Activated naive CD8-positive, alpha-beta T cell treated with anti-CD3 and anti-CD28 coated beads for 36 hours (primary cell): Measurements from ENCODE around the gene AUTS2. TPM values are rescaled to one million over a fixed set of nuclear protein-coding genes. Genes with fewer than 3 reads are reported as not detected.
"Not testable (repeated sequence)": the region's sequence is repeated elsewhere in the genome, so short reads cannot be mapped to it uniquely, and the experiment has no call there.

ENCODE experiments used
- DNase-seq: peaks from one replicate; pipeline ENCODE4 v3.0.0; 2021
- H3K27ac Mint-ChIP-seq: one replicate; pipeline ENCODE4 v1.8.0; 2022; ENCODE audit warnings: mild to moderate bottlenecking, moderate library complexity, mixed read lengths
- H3K27me3 Mint-ChIP-seq: one replicate; pipeline ENCODE4 v1.8.0; 2022; ENCODE audit warnings: mild to moderate bottlenecking, mixed read lengths
- H3K36me3 Mint-ChIP-seq: one replicate; pipeline ENCODE4 v1.8.0; 2021; ENCODE audit warnings: mild to moderate bottlenecking, mixed read lengths
- H3K4me1 Mint-ChIP-seq: one replicate; pipeline ENCODE4 v1.8.0; 2021; ENCODE audit warnings: mixed read lengths
- H3K4me3 Mint-ChIP-seq: one replicate; pipeline ENCODE4 v1.8.0; 2022; ENCODE audit warnings: mild to moderate bottlenecking, moderate library complexity, mixed read lengths
- H3K9me3 Mint-ChIP-seq: one replicate; pipeline ENCODE4 v1.8.0; 2022; ENCODE audit warnings: mixed read lengths
- total RNA-seq, 2 experiments: library from RNA; stranded (reverse); gene quantifications; one replicate each; pipeline ENCODE4 v1.2.3, GENCODE V29; 2021

The AUTS2 gene
- total RNA-seq, 2 experiments from 2014 or later, result 0.58 to 0.78 TPM

DNA sequence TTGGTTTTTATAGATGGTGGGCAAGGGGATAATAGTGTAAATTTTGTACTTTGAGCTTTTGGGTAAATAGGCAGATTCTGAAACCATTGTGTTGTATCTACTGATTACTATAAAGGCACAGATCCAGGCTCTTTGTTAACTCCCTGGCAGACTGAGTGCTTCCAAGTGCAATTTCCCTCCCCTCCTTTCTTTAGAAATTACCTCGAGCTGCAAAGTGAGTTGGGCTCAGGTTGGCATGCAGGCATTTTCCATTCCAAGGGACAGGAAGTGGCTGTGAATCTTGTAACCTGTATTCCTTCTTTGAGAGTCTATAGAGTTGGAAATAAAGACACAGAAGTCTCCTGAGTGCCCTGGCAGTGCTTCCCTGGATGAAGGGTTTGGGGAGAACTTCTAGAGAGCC, 1039.5 kb downstream of the AUTS2 start:
- Mint-ChIP-seq H3K4me1 (peaks cover 13% of the 10 kb centered on the region), H3K27ac (no peak overlapping the region), H3K27me3 (no peaks in the 10 kb centered on the region), H3K4me3 (no peak overlapping the region), H3K9me3 (peaks cover 4% of the 10 kb centered on the region), H3K36me3 (peaks cover 2% of the 10 kb centered on the region)
- no peak for DNase-seq

DNA sequence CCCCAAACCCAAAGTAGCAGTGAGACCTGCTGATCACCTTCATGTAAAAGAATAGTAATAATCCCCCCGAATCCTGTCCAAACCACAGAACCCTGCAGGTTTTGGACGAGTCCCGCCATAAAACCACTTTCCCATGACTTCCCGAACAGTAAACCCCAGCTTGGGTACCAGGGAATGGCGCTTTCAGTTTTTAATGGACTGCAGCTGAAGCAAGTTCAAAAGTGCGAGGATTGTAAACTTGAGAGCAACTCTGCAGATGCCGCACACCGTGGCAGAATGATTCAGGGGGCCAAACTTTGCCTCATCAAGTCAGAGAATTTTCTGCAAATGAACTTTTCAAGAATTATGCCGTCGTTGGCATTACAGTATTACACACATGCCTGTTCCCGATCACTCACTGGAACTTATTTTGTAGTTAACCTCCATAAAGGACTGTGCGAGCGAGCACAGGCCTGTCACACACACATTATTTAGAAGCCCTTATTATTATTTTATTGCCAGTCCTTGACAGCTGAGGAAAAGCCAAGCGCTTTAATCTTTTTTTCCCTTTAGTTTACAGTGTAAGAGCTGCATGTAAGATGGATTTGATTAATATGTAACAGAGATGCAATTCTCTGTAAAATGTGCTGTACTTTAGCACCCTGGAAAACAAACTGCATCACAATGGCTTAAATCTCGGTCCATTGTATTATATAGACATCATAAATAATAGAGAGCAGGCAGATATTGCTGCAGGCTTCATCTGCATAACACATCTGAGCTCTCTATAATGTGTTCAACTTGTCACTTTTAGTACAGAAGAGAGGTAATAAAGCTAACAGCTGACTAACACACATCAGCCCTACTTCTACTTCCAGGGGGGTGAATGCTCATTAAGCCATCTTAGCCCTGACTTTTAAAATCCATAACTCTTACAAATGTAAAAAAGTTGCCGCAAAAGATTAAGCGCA, 1040.2 kb downstream of the AUTS2 start:
- H3K4me3 Mint-ChIP-seq, result no peak overlapping the region
- no peak for DNase-seq
- no peaks in the 10 kb centered on the region for H3K27me3 Mint-ChIP-seq
- peaks cover 13% of the 10 kb centered on the region for H3K4me1 Mint-ChIP-seq
- H3K27ac Mint-ChIP-seq, result no peak overlapping the region
- peaks cover 4% of the 10 kb centered on the region for H3K9me3 Mint-ChIP-seq
- peaks cover 2% of the 10 kb centered on the region for H3K36me3 Mint-ChIP-seq

DNA sequence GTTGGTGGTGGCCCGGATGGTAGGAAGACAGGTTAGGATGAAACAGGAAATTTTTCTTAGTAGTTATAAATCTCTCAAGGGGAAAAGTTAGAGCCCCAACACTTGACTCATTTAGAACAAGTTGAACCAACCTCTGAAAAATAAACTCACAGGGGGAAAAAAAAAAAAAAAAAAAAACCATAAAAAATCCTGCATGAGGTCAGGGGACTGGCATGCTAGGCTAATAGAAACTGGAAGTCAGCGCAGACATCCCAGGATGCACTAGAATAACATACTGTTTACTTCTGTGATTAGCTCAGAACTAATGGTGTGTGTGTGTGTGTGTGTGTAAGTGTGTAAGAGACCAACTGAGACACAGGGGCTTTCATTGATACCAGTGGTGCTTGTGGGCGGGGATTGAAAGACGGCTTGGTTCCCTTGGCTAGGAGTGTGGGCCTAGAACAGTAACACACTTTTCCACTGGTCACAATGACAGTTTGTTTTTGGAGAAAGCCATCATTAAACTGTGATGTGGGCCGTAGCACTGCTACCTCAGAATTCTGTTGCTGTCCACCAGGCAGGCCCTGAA, 1042.1 kb downstream of the AUTS2 start:
- Mint-ChIP-seq H3K27me3 (no peaks in the 10 kb centered on the region), H3K4me1 (peaks cover 8% of the 10 kb centered on the region), H3K9me3 (peaks cover 4% of the 10 kb centered on the region), H3K4me3 (no peak overlapping the region), H3K36me3 (peaks cover 2% of the 10 kb centered on the region), H3K27ac (no peak overlapping the region)
- no peak for DNase-seq

DNA sequence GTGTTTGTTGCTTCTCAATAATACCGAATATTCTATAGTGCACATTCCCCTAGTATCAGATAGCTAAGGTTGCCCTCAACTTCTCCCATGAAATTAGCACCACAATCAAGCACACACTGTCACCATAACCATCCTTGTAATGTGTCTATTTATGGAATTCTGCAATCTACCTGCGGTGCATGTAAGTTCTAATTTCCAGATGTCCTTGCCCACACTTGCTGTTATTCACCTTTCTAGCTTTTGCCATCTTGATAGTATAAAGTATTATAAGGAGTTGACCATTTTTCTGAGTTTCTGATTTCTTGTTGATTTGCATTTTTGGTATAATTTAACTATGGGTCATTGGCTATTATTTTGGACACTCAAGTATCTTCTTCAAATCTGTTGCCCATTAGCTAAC, 1043.6 kb downstream of the AUTS2 start:
- no peak for DNase-seq
- Mint-ChIP-seq H3K4me1 (peaks cover 7% of the 10 kb centered on the region), H3K4me3 (no peak overlapping the region), H3K36me3 (peaks cover 2% of the 10 kb centered on the region), H3K27me3 (no peaks in the 10 kb centered on the region), H3K27ac (no peak overlapping the region), H3K9me3 (peaks cover 4% of the 10 kb centered on the region)

DNA sequence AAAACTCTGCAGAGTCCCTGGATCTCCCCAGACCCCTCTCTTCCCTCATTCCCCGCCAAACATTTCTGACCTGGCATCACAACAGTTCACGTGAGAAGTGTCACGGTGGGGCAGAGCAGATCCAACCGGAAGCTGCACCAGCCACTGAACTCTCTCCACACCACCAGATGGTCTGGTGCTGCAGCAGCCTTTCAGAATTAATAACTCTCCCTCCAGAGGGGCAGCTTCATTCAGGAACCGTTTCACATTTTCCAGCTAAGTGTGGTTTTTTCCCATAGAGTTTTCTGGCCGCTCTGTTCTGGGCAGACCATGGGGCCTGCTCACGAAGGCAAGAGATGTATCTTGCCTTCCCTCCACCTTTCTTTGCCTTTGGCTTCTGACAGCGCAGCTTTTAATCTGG, 1047.0 kb downstream of the AUTS2 start:
- no peak for DNase-seq
- H3K27ac Mint-ChIP-seq, result no peak overlapping the region
- H3K4me1 Mint-ChIP-seq, result peaks cover 15% of the 10 kb centered on the region
- no peak overlapping the region for H3K4me3 Mint-ChIP-seq
- peaks cover 4% of the 10 kb centered on the region for H3K9me3 Mint-ChIP-seq
- H3K36me3 Mint-ChIP-seq, result peaks cover 2% of the 10 kb centered on the region
- no peaks in the 10 kb centered on the region for H3K27me3 Mint-ChIP-seq

DNA sequence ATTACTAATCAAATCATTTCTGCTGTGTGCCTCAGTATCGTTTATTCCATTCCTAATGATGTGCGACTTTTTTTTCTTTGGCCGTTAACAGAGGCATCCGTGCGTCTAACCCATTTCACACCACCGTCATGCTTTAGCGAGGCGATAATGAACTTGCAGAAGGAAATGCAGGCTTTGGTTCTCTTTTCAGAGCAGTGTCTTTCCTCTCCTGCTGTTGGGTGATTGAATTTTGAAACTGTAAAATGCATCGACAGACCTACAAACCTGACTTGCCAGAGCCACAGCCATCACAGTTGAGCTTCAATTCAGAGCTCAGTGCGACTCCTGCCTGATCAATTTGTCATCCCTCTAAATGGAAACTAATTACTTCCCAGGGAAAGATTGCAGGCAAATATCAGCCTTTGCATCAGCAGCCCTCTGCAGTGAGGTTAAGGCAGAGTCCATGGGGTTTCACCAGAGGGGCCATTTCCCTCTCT, 1047.6 kb downstream of the AUTS2 start:
- Mint-ChIP-seq H3K9me3 (peaks cover 4% of the 10 kb centered on the region), H3K27ac (no peak overlapping the region), H3K4me3 (no peak overlapping the region)

DNA sequence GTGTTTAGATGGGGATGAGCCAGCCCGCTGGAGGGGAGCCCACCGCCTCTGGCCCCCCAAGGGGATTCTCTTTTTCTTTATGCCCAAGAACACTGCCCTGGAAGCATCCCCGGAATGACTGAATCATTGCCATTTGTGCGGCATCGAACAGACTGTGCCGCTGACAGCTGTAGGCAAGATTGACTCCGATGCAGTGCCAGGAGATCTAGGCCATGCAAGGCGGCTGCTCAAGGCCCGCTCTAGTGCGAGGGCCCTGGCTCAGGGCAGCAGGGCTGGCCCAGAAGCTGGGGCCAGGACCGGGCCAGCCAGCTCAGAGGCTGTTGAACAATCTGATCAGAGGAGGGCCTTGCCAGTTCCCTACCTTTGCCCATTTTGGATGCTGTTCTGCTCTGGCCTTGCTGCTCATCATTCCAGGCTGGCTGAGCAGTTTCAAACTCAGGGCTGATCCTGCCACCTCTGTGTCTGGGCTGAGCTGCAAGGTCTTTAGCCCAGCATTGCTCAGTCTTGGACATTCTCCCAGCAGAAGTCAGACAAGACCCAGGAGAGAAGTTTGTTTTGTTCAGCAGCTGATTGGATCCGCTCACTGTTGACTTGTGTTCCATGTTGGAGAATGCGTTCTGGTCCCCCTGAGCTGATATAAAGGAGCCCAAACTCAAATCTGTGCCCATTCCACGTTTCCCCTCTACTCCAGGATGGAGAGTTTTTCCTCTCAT, 1048.4 kb downstream of the AUTS2 start:
- Mint-ChIP-seq H3K4me1 (peaks cover 15% of the 10 kb centered on the region), H3K4me3 (no peak overlapping the region), H3K9me3 (peaks cover 4% of the 10 kb centered on the region), H3K36me3 (peaks cover 2% of the 10 kb centered on the region), H3K27ac (no peak overlapping the region), H3K27me3 (no peaks in the 10 kb centered on the region)
- no peak for DNase-seq

More for the DNA sequence above, 1047.6 kb downstream of the AUTS2 start:
- no peak for DNase-seq
- Mint-ChIP-seq H3K4me1 (peaks cover 15% of the 10 kb centered on the region), H3K27me3 (no peaks in the 10 kb centered on the region), H3K36me3 (peaks cover 2% of the 10 kb centered on the region)

DNA sequence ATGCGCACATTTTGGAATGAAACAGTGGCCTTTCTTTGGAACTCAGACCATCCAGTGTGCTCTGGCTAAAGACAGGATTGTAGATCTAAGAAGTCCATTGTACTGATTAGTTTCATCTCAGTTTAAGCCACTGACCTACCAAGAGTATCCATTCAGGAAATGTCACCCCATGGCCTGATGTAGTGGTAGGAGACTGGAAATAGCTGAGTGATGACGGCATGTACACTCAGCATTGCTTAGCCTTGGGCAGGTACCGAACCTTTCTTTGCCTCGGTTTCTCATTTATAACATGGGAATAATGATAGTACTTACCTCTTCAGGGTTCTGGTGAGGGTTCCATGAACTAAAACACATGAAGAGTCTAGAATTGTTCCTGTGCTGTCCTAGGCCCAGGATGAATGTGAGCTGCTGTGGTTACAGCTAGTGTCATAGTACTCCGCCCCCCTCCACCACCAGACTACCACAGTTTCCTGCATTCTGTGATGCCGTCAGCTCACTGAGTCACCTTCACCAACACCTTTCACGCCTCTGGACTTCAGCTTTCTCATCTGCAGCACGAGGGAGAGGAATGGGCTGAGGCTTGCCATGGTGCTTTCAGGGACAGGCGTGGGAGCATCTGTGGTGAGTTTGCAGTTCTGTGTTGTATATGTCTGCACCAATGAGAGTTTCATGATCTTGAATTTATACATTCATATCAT, 1049.7 kb downstream of the AUTS2 start:
- H3K36me3 Mint-ChIP-seq, result no peaks in the 10 kb centered on the region

DNA sequence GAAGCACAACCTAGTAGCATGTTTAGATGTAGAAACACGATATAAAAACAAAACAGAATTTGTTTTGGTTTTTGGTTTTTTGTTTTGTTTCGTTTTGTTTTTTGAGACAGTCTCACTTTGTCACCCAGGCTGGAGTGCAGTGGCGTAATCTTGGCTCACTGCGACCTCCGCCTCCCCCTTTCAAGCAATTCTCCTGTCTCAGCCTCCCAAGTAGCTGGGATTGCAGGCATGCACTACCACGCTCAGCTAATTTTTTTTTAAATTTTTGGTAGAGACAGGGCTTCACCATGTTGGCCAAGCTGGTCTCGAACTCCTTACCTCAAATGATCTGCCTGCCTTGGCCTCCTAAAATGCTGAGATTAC, 1050.2 kb downstream of the AUTS2 start:
- not testable (repeated sequence) for DNase-seq, H3K4me3 Mint-ChIP-seq, H3K27me3 Mint-ChIP-seq, H3K9me3 Mint-ChIP-seq, H3K36me3 Mint-ChIP-seq
- Mint-ChIP-seq H3K4me1 (peaks cover 15% of the 10 kb centered on the region), H3K27ac (peak overlapping the region; percentile 62)

More for the DNA sequence above, 1049.7 kb downstream of the AUTS2 start:
- Mint-ChIP-seq H3K9me3 (peaks cover 1% of the 10 kb centered on the region), H3K27me3 (no peaks in the 10 kb centered on the region), H3K4me1 (peaks cover 15% of the 10 kb centered on the region), H3K4me3 (no peak overlapping the region), H3K27ac (peak overlapping the region; percentile 62)
- DNase-seq, result peak; percentile 83

DNA sequence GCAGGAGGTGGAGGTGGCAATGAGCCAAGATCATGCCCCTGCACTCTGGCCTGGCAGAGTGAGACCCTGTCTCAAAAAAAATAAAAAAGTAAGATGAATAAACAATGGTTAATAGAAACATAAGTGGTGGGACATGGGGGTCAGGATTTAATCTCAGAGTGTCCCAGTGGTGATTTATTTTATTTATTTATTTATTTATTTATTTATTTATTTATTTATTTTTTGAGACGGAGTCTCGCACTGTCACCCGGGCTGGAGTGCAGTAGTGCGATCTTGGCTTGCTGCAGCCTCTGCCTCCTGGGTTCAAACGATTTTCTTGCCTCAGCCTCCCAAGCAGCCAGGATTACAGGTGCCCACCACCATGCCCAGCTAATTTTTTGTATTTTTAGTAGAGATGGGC, 1051.0 kb downstream of the AUTS2 start:
- Mint-ChIP-seq H3K36me3 (no peaks in the 10 kb centered on the region), H3K27ac (no peak overlapping the region), H3K9me3 (peaks cover 1% of the 10 kb centered on the region), H3K27me3 (no peaks in the 10 kb centered on the region), H3K4me1 (peaks cover 15% of the 10 kb centered on the region), H3K4me3 (no peak overlapping the region)
- no peak for DNase-seq

DNA sequence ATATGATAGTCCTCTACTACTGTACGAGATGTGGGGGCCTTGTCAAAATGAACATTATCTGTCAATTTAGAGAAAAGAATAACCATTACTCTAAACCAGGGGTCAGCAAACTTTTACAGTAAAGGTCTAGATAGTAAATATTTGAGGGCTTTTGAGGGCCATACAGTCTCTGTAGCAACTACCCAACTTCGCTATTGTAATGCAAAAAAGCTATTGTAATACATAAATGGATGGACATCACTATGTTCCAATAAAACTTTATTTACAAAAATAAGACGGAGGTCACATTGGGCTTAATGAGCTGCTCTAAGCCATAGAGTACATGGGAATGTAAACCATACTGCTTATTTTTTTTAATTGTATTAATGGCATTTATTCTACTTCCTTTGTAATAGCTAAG, 1055.9 kb downstream of the AUTS2 start:
- no peaks in the 10 kb centered on the region for H3K27me3 Mint-ChIP-seq
- DNase-seq, result no peak
- peaks cover 1% of the 10 kb centered on the region for H3K9me3 Mint-ChIP-seq
- H3K27ac Mint-ChIP-seq, result no peak overlapping the region
- H3K36me3 Mint-ChIP-seq, result no peaks in the 10 kb centered on the region
- H3K4me1 Mint-ChIP-seq, result peaks cover 4% of the 10 kb centered on the region
- H3K4me3 Mint-ChIP-seq, result no peak overlapping the region

DNA sequence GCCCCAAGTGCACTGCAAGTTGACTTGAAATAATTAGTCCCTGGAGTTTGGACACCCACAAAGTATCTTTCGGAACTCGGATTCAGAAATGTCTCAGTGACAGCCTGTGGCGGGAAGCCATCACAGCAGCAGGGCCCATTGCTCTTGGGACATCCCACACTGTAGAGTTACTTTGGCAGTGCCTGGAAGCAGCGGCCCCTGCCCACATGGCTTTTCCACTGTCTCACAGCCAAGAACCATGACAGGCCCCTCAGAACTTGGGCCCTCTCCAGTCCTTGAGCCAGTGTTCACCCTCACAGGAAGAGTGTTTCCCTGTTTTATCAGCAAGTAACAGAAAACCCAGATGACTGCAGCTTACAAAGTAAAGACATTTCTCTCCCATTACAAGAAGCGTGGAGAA, 1056.7 kb downstream of the AUTS2 start:
- H3K27ac Mint-ChIP-seq, result no peak overlapping the region
- no peaks in the 10 kb centered on the region for H3K36me3 Mint-ChIP-seq
- peaks cover 1% of the 10 kb centered on the region for H3K9me3 Mint-ChIP-seq
- no peak overlapping the region for H3K4me3 Mint-ChIP-seq
- H3K4me1 Mint-ChIP-seq, result peaks cover 9% of the 10 kb centered on the region
- DNase-seq, result no peak
- H3K27me3 Mint-ChIP-seq, result no peaks in the 10 kb centered on the region

DNA sequence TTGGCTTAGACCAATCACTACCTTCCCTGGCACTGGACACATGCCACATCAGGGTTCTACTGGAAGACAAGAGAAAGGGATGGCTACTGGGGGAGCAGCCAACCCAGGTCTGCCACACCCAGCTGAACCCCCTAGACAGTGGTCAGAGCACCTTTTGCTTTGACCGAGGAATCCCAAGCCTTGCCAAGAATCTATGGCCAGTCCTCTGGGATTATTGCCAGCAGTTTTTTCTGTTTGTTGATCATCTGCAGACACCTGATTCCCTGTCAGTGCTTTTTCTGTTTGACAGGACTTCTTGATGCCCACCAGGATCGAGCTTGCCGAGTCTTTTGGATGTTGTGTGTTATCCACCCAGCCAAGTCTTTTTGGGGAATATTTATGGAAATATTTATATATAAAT, 1057.4 kb downstream of the AUTS2 start:
- Mint-ChIP-seq H3K4me3 (no peak overlapping the region), H3K36me3 (no peaks in the 10 kb centered on the region), H3K4me1 (peaks cover 14% of the 10 kb centered on the region), H3K27ac (no peak overlapping the region), H3K9me3 (peaks cover 1% of the 10 kb centered on the region), H3K27me3 (no peaks in the 10 kb centered on the region)
- DNase-seq, result no peak

DNA sequence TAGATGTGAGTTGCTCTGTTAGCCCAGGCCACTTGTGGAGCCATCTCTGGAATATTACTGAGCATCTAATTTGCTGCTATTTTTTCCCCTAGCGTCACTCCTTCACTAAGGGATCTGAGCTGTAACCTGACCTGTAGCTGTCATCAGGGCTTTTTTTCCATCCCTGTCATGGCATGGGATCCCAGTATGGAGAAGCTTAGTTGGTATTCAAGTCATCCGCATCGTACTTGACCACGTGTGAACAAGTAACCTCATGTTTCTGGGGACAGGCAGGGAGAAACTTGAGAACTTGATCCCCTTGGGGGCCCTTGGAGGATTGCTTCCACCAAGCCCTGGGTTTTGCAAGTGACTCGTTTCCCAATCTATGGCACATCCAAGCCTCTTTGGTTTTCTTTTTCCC, 1059.3 kb downstream of the AUTS2 start:
- Mint-ChIP-seq H3K4me1 (peaks cover 16% of the 10 kb centered on the region), H3K4me3 (no peak overlapping the region), H3K9me3 (peaks cover 1% of the 10 kb centered on the region), H3K27me3 (no peaks in the 10 kb centered on the region), H3K27ac (no peak overlapping the region), H3K36me3 (no peaks in the 10 kb centered on the region)
- DNase-seq, result no peak
